ENCODE results near the gene CEP104.

DNA sequence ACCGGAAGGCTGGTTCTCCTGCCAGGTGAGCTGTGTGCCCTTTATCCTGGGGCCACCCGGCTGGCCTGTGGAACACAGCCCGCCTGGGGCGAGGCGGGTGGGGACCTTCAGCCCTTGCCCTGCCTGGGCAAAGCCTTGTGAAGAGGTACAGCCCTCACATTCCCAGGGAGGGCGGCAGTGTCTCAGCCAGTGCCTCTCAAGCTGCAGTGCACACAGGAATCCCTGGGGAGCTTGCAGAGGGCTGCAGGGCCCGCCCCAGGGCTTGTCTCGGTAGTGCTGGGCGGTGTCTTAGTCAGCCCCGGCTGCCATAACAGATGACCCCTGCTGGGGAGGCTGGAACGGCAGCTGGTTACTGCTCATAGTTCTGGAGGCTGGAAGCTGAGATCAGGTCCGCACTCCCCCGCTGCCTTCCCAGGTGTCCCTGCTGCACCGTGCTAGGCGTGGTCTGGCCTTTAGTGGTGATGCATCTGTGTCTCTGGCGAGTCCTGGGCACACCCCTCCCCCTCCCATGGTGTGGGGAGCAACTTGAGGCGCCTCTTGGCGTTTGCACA, 12.8 kb upstream of the CEP104 start:
- TF ChIP-seq, protein P1, sequence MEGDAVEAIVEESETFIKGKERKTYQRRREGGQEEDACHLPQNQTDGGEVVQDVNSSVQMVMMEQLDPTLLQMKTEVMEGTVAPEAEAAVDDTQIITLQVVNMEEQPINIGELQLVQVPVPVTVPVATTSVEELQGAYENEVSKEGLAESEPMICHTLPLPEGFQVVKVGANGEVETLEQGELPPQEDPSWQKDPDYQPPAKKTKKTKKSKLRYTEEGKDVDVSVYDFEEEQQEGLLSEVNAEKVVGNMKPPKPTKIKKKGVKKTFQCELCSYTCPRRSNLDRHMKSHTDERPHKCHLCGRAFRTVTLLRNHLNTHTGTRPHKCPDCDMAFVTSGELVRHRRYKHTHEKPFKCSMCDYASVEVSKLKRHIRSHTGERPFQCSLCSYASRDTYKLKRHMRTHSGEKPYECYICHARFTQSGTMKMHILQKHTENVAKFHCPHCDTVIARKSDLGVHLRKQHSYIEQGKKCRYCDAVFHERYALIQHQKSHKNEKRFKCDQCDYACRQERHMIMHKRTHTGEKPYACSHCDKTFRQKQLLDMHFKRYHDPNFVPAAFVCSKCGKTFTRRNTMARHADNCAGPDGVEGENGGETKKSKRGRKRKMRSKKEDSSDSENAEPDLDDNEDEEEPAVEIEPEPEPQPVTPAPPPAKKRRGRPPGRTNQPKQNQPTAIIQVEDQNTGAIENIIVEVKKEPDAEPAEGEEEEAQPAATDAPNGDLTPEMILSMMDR (IDR thresholded peaks at IDR 0.05; ENCODE audit: low read depth, low read length, missing input control) = no peak
- TF ChIP-seq GABPA (IDR thresholded peaks at IDR 0.05 in 1 of 2, conservative IDR thresholded peaks at IDR 0.05 in 1 of 2) (no peak), HNF4A (conservative IDR thresholded peaks at IDR 0.05) (peak in 1 of 2 donors; percentile 53), FOXA2 (IDR thresholded peaks at IDR 0.05) (no peak), JUND (IDR thresholded peaks at IDR 0.05) (no peak), FOXA1 (IDR thresholded peaks at IDR 0.05) (no peak), RAD21 (IDR thresholded peaks at IDR 0.05) (no peak), SP1 (IDR thresholded peaks at IDR 0.05) (no peak), YY1 (IDR thresholded peaks at IDR 0.05) (no peak)
- TF ChIP-seq, protein P2, sequence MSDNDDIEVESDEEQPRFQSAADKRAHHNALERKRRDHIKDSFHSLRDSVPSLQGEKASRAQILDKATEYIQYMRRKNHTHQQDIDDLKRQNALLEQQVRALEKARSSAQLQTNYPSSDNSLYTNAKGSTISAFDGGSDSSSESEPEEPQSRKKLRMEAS (IDR thresholded peaks at IDR 0.05) = no peak
- TF ChIP-seq, protein P3, sequence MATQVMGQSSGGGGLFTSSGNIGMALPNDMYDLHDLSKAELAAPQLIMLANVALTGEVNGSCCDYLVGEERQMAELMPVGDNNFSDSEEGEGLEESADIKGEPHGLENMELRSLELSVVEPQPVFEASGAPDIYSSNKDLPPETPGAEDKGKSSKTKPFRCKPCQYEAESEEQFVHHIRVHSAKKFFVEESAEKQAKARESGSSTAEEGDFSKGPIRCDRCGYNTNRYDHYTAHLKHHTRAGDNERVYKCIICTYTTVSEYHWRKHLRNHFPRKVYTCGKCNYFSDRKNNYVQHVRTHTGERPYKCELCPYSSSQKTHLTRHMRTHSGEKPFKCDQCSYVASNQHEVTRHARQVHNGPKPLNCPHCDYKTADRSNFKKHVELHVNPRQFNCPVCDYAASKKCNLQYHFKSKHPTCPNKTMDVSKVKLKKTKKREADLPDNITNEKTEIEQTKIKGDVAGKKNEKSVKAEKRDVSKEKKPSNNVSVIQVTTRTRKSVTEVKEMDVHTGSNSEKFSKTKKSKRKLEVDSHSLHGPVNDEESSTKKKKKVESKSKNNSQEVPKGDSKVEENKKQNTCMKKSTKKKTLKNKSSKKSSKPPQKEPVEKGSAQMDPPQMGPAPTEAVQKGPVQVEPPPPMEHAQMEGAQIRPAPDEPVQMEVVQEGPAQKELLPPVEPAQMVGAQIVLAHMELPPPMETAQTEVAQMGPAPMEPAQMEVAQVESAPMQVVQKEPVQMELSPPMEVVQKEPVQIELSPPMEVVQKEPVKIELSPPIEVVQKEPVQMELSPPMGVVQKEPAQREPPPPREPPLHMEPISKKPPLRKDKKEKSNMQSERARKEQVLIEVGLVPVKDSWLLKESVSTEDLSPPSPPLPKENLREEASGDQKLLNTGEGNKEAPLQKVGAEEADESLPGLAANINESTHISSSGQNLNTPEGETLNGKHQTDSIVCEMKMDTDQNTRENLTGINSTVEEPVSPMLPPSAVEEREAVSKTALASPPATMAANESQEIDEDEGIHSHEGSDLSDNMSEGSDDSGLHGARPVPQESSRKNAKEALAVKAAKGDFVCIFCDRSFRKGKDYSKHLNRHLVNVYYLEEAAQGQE (IDR thresholded peaks at IDR 0.05) = no peak
- TF ChIP-seq, protein P4, sequence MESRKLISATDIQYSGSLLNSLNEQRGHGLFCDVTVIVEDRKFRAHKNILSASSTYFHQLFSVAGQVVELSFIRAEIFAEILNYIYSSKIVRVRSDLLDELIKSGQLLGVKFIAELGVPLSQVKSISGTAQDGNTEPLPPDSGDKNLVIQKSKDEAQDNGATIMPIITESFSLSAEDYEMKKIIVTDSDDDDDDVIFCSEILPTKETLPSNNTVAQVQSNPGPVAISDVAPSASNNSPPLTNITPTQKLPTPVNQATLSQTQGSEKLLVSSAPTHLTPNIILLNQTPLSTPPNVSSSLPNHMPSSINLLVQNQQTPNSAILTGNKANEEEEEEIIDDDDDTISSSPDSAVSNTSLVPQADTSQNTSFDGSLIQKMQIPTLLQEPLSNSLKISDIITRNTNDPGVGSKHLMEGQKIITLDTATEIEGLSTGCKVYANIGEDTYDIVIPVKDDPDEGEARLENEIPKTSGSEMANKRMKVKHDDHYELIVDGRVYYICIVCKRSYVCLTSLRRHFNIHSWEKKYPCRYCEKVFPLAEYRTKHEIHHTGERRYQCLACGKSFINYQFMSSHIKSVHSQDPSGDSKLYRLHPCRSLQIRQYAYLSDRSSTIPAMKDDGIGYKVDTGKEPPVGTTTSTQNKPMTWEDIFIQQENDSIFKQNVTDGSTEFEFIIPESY (IDR thresholded peaks at IDR 0.05) = no peak

Measured in liver (tissue), 3 donors.